DMS53 (cell line): ENCODE results near the gene STK40.

ENCODE experiments used
- DNase-seq: peaks from one replicate; lab custom pipeline; 2025; lab: John Stamatoyannopoulos, UW

Gene STK40

DNA sequence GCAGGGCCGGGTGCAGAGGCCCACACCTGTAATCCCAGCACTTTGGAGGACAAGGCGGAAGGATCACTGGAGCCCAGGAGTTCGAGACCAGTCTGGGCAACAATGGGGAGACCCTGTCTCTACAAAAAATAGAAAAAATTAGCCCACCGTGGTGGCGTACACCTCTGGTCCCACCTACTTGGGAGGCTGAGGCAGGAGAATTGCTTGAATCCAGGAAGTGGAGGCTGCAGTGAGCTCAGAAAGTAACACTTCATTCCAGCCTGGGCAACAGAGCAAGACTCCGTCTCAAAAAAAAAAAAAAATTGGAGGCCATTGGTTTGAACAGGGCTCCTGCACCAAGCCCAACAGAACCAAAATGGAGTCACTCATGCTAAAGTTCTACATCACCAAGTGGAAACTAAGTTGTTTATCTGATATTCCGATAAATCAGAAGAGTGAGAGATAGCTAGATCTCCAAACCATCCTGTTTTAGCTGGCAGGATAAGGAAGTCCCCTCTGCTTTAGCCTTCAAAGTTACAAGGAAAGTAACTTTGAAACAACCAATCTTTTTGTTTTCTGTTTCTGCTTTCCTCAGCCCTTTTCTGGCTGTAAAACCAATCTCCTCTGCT, 12.8 kb upstream of the STK40 start:
- DNase-seq = no peak

DNA sequence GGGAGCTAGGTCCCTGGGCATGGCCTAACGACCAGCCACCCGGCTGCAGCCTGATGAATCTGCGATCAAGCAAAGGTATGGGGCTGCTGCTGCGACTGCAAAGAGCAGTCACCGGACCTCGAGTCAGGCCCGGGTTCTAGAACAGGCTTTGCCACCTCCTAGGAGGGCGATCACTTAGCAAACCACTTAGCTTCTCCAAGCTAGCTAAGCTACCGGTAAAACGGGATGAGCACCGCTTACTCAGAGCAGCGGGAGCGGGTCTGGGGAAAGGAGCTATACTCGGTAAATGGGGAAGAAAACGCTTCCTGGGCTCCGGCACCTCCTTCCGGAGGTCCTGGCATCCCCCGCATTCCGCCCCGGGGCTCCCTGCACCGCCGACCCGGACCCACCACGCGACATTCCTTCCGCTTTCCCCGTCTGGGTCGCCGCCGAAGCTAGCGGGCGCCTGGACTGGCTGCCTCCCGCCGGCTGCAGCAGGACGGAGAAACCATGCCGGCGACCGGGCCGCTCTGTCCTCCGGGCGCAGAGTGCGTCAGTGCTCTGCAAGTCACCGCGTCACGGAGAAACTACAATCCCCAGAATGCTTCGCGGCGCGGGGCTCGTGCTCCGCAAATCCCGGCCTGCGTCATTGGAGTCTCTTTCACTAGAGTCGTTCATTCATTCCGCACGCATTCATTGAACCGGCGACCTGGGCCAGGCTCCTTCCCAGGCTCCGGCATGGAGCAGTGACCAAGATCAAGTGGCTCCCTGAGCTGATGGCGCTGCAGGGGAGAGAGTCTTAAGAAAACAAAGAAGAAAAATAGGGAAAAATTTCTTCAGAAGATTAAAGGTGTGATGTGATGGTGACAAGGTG, 11.9 kb upstream of the STK40 start, which contains the start of gene LSM10:
TSS of gene LSM10 (minus strand) at position 531 of the 853 bp plus-strand sequence. CDS start 3,779 bp downstream, outside the sequence.
- peak; percentile 99 for DNase-seq

DNA sequence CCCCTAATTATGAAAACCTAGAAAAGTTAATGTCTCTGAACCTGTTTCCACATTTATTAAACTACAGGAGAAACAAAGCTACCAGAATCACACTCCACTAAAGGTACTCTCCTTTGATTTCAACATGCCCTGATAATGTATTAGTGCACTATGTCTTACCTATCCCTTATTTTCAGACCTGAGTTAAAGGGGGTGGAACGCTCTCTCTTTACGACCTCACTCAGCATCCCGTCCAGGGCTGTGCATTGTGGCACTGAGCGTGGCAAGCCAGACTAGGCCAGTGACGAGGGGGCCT, 11.3 kb upstream of the STK40 start:
- no peak for DNase-seq

DNA sequence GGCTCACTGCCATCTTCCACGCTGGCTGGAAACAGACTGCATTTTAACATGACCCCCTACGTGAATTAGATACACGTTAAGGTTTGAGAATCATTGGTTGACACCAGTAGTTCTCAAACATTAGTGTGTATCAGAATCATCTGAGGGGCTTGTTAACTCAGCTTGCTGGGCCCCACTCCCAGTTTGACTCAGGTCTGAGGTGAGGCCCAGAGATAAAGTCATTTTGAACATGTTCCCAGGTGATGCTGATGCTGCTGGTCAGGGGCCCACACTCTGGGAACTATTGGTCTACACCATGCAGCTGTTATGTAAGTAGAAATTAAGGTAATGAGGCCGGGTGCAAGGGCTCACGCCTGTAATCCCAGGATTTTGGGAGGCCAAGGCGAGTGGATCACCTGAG, 10.6 kb upstream of the STK40 start:
- no peak for DNase-seq

DNA sequence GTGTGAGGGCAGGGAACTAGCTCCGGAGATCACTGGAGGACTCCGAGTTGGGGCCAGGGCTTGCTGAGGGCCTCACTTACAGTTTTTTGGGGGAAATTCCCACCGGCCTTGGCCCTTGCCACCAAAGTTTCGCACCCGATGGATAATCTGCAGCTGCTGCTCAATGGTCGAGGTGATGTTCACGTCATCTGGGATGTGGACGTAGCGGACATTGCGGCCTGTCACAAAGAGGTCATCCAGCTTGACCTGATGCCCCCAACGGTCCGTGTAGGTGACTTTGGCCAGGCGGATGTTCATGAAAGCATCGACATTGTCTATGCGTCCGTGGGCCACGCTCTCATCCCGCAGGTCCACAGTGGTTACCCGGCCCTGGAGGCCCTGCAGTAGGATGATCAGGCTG, 8.0 kb upstream of the STK40 start:
- no peak for DNase-seq

DNA sequence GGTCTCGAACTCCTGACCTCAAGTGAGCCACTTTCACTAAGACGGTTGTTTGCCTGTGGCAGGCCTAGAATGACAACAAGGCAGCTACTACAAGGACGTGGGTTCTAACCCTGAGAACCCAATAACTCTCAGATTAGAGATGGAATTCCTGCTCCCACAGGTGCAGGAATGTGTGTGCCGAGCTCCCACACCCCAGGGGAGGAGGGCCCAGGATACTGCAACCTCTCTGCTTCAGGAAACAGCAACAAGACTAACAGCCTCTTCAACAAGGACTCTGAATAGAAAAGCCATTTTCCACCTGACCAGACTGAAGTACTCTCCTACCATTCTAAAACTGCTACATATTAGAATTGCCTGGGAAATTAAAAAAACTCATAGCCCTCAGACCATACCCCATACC, 7.1 kb upstream of the STK40 start:
- DNase-seq = no peak

GRCh38 chr1:36391271-36391670, 5.5 kb upstream of the STK40 start:
- DNase-seq = no peak

DNA sequence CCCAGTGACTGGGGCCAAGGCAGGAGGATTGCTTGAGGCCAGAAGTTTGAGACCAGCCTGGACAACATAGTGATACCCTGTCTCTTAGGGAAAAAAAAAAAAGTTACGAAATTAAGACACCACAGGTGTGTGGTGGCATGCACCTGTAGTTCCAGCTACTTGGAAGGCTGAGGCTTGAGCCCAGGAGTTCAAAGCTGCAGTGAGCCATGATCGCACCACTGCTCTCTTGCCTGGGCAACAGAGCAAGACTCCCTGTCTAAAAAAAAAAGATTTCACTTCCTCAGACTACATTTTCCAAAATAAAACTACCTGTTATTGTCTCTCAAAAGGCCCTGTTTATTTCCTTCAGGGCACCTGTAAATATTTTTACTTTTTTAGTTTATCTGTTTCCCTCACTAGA, 4.7 kb upstream of the STK40 start:
- no peak for DNase-seq

GRCh38 chr1:36389999-36390398, 4.3 kb upstream of the STK40 start:
- no peak for DNase-seq

GRCh38 chr1:36389261-36389660, 3.5 kb upstream of the STK40 start:
- DNase-seq = no peak

DNA sequence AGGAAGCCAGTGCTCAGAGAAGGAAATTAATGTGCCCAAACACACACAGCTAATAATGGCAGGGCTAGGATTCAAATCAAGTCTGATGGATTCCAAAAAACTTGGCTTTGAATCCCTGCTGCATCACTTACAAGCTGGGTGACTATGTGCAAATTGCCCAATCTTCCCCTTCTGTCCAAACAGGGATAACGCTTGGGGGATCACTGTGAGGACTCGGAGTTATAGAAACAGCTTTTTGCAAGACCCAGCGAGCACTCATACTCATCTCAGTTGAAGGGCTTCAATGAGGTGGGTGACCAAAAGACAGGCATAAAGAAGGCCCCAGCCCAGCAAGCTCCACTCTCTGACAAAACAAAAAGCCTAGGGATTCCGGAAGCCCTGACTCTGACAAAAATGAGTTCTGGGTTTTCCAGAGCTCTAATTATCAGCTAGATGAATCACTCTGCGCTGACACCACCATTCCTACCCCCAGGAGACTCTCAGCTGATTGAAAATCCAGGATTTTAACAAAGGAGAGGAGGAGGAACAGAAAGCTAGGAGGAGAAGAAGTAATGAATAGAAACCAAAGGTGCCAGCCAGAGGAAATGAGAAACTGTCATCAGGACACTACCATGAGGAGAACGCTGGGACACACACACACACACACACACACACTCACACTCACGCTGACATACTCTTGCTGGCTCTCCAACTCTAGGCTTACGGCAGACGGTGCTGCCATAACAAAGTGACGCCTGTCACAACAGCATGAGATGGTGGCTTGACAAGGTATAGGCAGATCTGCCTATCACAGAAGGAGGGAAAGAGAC, 1.6 kb upstream of the STK40 start:
- DNase-seq = peak; percentile 31

DNA sequence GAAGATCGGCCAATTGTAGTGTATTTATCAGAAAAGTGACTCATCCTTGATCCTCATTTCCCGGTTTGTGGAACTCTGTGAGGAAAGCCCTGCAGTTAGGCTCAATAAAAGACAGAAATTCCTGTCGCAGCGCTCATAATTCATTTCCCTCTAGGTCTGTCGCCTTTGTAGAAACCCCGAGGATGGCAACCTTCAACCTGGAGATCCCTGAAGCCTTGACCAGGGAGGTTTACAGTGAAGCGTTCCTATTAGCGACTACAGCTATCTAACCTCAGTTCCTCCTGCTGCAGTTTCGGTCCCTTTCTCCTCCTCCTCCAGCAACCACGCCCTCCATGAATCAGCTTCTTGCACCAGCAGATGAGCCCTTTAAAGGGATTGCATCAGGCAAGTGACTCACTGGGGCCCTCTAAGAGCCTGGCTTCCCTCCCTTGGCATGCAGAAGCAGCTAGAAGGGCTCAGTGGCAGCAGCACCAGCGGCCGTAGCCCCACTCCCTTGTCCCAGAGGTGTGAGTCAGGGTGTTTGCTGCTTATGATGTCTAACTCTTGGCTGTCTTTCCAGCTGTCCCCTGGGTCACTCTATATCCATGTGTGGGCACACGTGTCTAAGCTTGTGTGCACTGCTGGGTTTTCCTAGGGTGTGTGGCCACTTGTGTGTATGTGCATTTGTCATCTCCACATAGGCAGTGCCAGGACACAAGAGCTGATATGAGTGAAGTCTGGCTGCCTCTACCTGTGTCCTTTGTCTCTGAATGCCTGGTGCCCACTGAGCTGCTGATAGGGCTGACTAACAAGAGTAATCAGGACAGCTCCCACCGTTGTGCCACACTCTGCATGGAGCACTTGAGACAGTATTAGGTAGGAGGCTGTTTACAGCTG, 779 bp upstream of the STK40 start:
- peak; percentile 99 for DNase-seq

- peak; percentile 90 for DNase-seq
These were observed 948 bp downstream of the STK40 start for GRCh38 chr1:36384542-36385409.

- DNase-seq = no peak
These were observed 2.5 kb downstream of the STK40 start for GRCh38 chr1:36383240-36383639.

DNA sequence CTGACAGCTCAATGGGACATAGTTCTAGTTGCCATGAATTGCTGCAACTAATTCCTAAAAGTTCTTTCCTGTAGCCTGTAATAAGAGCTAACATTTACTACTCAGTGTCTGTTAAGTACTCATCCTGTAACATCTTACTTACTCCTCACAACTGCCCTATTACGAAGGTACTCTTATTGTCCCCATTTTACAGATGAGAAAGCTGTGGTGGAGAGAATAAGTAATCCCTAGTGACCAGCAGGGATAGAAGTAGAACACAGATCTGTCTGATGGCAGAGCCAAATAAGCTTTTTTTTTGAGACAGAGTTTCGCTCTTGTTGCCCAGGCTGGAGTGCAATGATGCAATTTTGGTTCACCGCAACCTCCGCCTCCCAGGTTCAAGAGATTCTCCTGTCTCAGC, 3.1 kb downstream of the STK40 start:
- no peak for DNase-seq

GRCh38 chr1:36382231-36382630, 3.5 kb downstream of the STK40 start:
- DNase-seq = no peak

- no peak for DNase-seq
These were observed 4.3 kb downstream of the STK40 start for GRCh38 chr1:36381405-36381804.

DNA sequence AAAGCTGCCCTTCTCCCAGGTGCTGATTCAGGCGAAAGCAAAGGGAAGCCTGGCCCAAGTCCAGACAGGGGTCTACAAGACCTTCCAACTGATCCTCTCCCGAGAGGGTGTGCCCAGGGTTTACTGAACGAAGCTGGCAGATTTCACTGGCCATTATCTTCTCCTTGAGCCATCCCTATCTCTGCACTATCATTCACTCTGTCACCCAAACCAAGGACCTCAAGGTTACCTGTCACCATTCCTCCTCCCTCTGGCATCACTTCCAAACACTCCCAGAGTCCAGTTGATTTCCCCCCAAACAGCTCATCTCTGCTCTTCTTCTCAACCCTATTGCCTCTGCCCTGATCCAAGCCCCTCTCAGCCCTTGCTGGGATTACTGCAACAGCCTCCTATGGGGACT, 4.9 kb downstream of the STK40 start:
- DNase-seq = no peak

DNA sequence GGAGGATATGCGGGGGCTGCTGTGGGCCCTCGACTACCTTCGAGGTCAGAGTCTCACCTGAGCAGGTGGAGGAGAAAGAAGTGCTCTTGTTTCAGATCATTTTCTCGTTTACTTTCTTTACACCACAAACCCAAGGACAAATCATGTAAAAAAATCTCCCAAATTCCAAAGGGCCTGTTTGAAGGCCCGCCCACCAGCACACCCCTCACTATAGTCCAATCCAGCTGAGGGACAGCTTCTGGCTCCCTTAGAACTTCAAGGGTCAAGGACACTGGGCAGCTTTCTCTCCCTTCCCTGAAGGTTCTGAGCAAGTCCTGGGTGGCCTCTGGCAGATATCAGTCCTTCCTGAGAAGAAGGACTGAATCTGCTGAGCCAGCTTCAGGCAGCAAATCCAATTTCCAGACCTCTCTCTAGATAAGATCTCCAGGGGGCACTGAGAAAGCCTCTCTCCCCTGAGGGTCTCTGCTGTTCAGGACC, 5.5 kb downstream of the STK40 start:
- no peak for DNase-seq

- DNase-seq = no peak
These were observed 7.8 kb downstream of the STK40 start for GRCh38 chr1:36377791-36378492.
